ENCODE results near the gene SLC35B2.

SLC35B2 gene

DNA sequence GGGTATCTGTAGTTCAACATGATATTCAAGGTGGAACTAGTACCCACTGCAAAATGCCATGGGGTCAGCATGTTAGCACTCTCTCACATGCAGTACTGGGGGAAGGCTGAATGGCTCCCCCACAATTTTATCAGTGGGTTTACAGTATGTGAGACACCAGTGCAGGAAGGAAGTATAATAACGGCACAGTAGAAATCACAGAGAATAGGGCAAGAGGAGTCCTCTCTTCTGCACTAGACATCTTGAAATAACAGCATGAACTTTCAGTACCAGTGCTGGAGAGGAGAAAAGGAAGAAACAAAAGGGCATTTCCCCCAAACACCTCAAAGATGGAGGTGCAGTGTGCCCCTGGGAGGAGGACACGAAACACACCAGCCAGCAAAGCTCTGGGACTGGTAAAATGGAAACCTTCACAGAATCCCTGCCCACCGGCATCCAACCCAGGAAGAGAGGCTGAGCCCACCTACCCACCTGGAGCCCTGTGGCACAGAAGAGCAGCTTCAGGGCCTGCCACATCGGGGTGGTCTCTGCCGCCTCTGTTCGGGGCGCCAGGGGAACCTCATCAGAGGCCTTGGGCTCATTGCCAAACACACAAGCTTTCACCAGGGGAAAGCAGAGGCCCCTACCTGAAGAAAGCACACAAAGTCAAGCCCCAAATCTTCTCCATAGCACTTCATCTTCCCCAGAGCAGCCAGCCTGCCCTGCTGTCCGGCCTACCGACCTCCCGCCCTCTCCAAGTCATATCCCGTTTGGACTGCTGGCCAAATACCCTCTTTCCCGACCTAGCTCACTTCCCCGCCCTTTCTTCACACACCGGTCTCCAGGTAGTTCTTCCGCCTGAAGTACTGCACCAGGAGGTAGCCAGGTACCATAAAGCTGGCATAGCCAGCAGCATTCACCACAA is 1.2 kb downstream of the SLC35B2 start:
- no peaks in the 10 kb centered on the region for H3K27me3 ChIP-seq (ENCODE audit: insufficient read depth, low read length)
- peaks cover 75% of the 10 kb centered on the region for H3K36me3 ChIP-seq (ENCODE audit: insufficient read depth, low read depth, low read length)
- peak overlapping the region; percentile 84 for H3K27ac ChIP-seq (ENCODE audit: low read length)
- H3K4me1 ChIP-seq (ENCODE audit: insufficient read depth, low read length), result peaks cover 10% of the 10 kb centered on the region
- H3K4me3 ChIP-seq (ENCODE audit: low read length), result peak overlapping the region; percentile 91
- peak overlapping the region; percentile 95 for H3K9ac ChIP-seq (ENCODE audit: low read depth, low read length)
- H3K9me3 ChIP-seq (ENCODE audit: insufficient read depth, low read depth, low read length), result no peaks in the 10 kb centered on the region

GRCh38 chr6:44255105-44255808 is 2.1 kb downstream of the SLC35B2 start:
- no peaks in the 10 kb centered on the region for H3K27me3 ChIP-seq (ENCODE audit: insufficient read depth, low read length)
- H3K4me1 ChIP-seq (ENCODE audit: insufficient read depth, low read length), result peaks cover 10% of the 10 kb centered on the region
- H3K9ac ChIP-seq (ENCODE audit: low read depth, low read length), result peak overlapping the region; percentile 95; the same call in 1 of the 2 replicates
- H3K36me3 ChIP-seq (ENCODE audit: insufficient read depth, low read depth, low read length), result peaks cover 80% of the 10 kb centered on the region
- peak overlapping the region; percentile 91 for H3K4me3 ChIP-seq (ENCODE audit: low read length)
- H3K27ac ChIP-seq (ENCODE audit: low read length), result no peak overlapping the region
- H3K9me3 ChIP-seq (ENCODE audit: insufficient read depth, low read depth, low read length), result no peaks in the 10 kb centered on the region

DNA sequence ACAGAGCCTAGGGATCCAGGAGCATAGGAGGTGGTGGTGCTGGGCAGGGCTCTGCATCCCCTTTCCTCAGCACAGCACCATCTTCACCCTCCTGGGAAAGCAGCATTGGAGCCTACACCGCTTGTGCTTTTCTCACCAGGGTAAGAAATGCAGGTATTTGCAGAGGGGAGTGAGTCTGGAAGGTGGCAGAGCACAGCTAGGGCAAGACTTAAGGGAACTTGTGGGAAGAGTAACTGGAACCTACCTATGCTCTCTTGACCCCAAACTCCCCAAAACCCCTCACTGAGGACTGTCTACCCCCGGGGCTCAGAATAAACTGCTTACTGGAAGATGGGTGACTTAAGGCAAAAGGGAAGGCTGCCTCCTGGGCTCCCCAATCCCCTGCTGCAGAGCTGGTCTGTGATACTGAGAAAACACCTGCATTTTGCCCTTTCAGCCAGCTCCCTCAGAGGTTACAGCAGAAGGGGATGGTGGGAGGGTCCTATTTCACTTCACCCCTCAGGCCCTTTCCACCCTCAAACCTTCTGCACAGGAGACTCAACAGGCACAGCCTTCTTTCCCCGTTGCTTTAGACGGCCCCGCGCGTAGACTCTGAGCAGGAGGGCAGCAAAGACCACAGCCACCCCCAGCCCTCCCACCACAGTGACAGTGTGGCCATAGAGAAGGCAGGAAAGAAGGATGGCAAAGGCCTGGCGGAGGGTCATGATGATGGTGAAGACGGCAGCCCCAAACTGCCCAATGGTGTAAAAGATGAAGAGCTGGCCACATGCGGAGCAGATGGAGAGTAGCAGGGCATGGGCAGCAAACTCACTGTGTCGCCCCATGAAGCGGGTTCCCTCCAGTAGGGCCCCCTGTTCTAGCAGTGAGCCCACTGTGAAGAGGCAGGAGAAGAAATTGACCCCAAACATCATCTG is 2.9 kb downstream of the SLC35B2 start:
- Histone ChIP-seq H3K27ac (ENCODE audit: low read length) (no peak overlapping the region), H3K27me3 (ENCODE audit: insufficient read depth, low read length) (no peaks in the 10 kb centered on the region), H3K36me3 (ENCODE audit: insufficient read depth, low read depth, low read length) (peaks cover 80% of the 10 kb centered on the region), H3K9ac (ENCODE audit: low read depth, low read length) (no peak overlapping the region), H3K4me3 (ENCODE audit: low read length) (no peak overlapping the region), H3K4me1 (ENCODE audit: insufficient read depth, low read length) (peaks cover 13% of the 10 kb centered on the region), H3K9me3 (ENCODE audit: insufficient read depth, low read depth, low read length) (no peaks in the 10 kb centered on the region)

DNA sequence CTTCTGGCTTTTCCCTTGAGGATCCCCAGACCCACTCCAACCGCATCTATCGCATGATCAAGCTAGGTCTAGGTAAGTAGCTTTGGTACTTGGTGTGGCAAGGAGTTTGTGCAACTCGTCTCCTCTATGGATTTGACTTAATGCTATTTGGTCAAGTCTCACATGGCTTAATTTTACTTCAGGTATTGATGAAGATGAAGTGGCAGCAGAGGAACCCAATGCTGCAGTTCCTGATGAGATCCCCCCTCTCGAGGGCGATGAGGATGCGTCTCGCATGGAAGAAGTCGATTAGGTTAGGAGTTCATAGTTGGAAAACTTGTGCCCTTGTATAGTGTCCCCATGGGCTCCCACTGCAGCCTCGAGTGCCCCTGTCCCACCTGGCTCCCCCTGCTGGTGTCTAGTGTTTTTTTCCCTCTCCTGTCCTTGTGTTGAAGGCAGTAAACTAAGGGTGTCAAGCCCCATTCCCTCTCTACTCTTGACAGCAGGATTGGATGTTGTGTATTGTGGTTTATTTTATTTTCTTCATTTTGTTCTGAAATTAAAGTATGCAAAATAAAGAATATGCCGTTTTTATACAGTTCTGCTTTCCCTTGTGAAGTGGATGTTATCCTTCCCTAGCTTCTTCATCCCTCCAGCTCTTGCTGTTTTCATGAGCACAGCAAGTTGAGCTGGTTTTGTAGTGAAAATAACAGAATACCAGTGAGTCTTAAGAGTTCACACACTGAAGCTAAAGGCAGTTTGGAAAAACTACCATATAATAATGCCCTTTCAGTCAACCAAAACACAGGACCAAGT is 3.8 kb downstream of the SLC35B2 start:
- Histone ChIP-seq H3K9ac (ENCODE audit: low read depth, low read length) (no peak overlapping the region), H3K27me3 (ENCODE audit: insufficient read depth, low read length) (no peaks in the 10 kb centered on the region), H3K4me1 (ENCODE audit: insufficient read depth, low read length) (peaks cover 22% of the 10 kb centered on the region), H3K36me3 (ENCODE audit: insufficient read depth, low read depth, low read length) (peaks cover 80% of the 10 kb centered on the region), H3K9me3 (ENCODE audit: insufficient read depth, low read depth, low read length) (no peaks in the 10 kb centered on the region), H3K4me3 (ENCODE audit: low read length) (no peak overlapping the region), H3K27ac (ENCODE audit: low read length) (no peak overlapping the region)

- Histone ChIP-seq H3K9ac (ENCODE audit: low read depth, low read length) (no peak overlapping the region), H3K27me3 (ENCODE audit: insufficient read depth, low read length) (no peaks in the 10 kb centered on the region), H3K4me3 (ENCODE audit: low read length) (no peak overlapping the region), H3K4me1 (ENCODE audit: insufficient read depth, low read length) (peaks cover 19% of the 10 kb centered on the region), H3K27ac (ENCODE audit: low read length) (no peak overlapping the region), H3K9me3 (ENCODE audit: insufficient read depth, low read depth, low read length) (no peaks in the 10 kb centered on the region), H3K36me3 (ENCODE audit: insufficient read depth, low read depth, low read length) (peaks cover 86% of the 10 kb centered on the region)
Observed at GRCh38 chr6:44251576-44252524, 5.5 kb downstream of the SLC35B2 start.

DNA sequence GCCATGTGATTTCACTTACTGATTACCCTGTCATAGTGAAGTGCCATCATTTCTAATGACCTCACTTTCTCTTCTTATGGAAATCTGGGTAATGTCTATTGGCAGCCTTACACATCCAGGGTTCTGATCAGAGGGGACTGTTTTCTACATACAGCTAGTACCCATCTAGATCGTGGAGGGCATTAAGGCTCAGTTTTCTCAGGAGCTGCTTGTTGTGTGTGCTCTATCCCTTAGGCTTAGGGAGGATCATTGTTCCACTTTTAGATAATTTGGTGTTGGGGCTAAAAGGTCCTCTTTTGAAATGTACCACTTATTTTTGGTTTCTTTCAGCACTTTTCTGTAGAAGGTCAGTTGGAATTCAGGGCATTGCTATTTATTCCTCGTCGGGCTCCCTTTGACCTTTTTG is 6.6 kb downstream of the SLC35B2 start:
- Histone ChIP-seq H3K4me1 (ENCODE audit: insufficient read depth, low read length) (peaks cover 18% of the 10 kb centered on the region), H3K9ac (ENCODE audit: low read depth, low read length) (no peak overlapping the region), H3K36me3 (ENCODE audit: insufficient read depth, low read depth, low read length) (peaks cover 84% of the 10 kb centered on the region), H3K4me3 (ENCODE audit: low read length) (peak overlapping the region; percentile 1; the same call in 1 of the 2 replicates), H3K27ac (ENCODE audit: low read length) (no peak overlapping the region), H3K27me3 (ENCODE audit: insufficient read depth, low read length) (no peaks in the 10 kb centered on the region), H3K9me3 (ENCODE audit: insufficient read depth, low read depth, low read length) (no peaks in the 10 kb centered on the region)

GRCh38 chr6:44250067-44250717 is 7.1 kb downstream of the SLC35B2 start:
- peaks cover 19% of the 10 kb centered on the region for H3K4me1 ChIP-seq (ENCODE audit: insufficient read depth, low read length)
- H3K9ac ChIP-seq (ENCODE audit: low read depth, low read length), result no peak overlapping the region; the same call in 1 of the 2 replicates
- H3K9me3 ChIP-seq (ENCODE audit: insufficient read depth, low read depth, low read length), result no peaks in the 10 kb centered on the region
- peak overlapping the region; percentile 97 for H3K4me3 ChIP-seq (ENCODE audit: low read length)
- peaks cover 1% of the 10 kb centered on the region for H3K27me3 ChIP-seq (ENCODE audit: insufficient read depth, low read length)
- H3K27ac ChIP-seq (ENCODE audit: low read length), result no peak overlapping the region
- peaks cover 78% of the 10 kb centered on the region for H3K36me3 ChIP-seq (ENCODE audit: insufficient read depth, low read depth, low read length)

DNA sequence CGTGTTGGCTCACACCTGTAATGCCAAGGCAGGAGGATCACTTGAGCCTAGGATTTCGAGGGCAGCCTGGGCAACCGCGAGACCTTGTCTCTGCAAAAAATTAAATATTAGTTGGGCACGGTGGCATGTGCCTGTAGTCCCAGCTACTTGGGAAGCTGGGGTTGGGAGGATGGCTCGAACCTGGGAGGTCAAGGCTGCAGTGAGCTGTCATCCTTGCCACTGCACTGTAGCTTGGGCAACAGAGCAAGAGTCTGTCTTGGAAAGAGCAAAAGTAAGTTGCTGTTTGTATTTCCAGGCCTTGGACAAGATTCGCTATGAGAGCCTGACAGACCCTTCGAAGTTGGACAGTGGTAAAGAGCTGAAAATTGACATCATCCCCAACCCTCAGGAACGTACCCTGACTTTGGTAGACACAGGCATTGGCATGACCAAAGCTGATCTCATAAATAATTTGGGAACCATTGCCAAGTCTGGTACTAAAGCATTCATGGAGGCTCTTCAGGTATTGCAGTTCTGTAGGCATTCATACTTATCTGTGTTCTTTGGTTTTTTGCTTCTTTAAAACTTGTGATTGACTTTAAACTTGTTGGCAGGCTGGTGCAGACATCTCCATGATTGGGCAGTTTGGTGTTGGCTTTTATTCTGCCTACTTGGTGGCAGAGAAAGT is 8.1 kb downstream of the SLC35B2 start:
- Histone ChIP-seq H3K27ac (ENCODE audit: low read length) (no peak overlapping the region), H3K36me3 (ENCODE audit: insufficient read depth, low read depth, low read length) (peaks cover 69% of the 10 kb centered on the region), H3K4me3 (ENCODE audit: low read length) (peak overlapping the region; percentile 97)

DNA sequence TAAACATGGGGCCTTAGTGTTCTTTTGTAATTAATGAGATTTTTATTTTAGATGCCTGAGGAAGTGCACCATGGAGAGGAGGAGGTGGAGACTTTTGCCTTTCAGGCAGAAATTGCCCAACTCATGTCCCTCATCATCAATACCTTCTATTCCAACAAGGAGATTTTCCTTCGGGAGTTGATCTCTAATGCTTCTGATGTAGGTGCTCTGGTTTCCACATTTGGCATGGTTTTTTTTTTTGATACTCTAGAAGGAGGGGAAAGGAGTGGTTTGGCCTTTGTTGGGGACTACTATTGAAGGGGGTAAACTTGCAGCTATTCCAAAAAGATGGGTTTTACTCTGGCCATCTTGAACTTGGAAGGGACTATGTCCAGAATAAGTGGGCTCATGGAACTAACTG is 8.7 kb downstream of the SLC35B2 start:
- Histone ChIP-seq H3K4me3 (ENCODE audit: low read length) (peak overlapping the region; percentile 97), H3K36me3 (ENCODE audit: insufficient read depth, low read depth, low read length) (peaks cover 62% of the 10 kb centered on the region), H3K27ac (ENCODE audit: low read length) (no peak overlapping the region), H3K9ac (ENCODE audit: low read depth, low read length) (peak overlapping the region; percentile 99), H3K27me3 (ENCODE audit: insufficient read depth, low read length) (peaks cover 5% of the 10 kb centered on the region), H3K9me3 (ENCODE audit: insufficient read depth, low read depth, low read length) (no peaks in the 10 kb centered on the region), H3K4me1 (ENCODE audit: insufficient read depth, low read length) (peaks cover 21% of the 10 kb centered on the region)

More for the DNA sequence above, 8.1 kb downstream of the SLC35B2 start:
- Histone ChIP-seq H3K27me3 (ENCODE audit: insufficient read depth, low read length) (peaks cover 5% of the 10 kb centered on the region), H3K9ac (ENCODE audit: low read depth, low read length) (peak overlapping the region; percentile 99; the same call in 1 of the 2 replicates), H3K9me3 (ENCODE audit: insufficient read depth, low read depth, low read length) (no peaks in the 10 kb centered on the region), H3K4me1 (ENCODE audit: insufficient read depth, low read length) (peaks cover 21% of the 10 kb centered on the region)
